H1 (cell line): ENCODE measurements around the gene ETFDH. TPM values are rescaled to one million over a fixed set of nuclear protein-coding genes. Genes with fewer than 3 reads are reported as not detected.

Experiments used
- CTCF ChIA-PET: fragments of 300-600 bp; sonication (Branson Sonifier 250); formaldehyde crosslinking; loops from one replicate; lab custom pipeline; 2021; ENCODE audit not compliant: partially characterized antibody; lab: Charles Lee
- POLR2A ChIA-PET: fragments of 300-600 bp; sonication (Branson Sonifier 250); formaldehyde crosslinking; loops from one replicate; lab custom pipeline; 2021; ENCODE audit warnings: inconsistent platforms; ENCODE audit not compliant: partially characterized antibody; lab: Charles Lee
- DNase-seq, 2 experiments: peaks; one replicate each; pipeline versions ENCODE4 v3.0.0 to v3.0.0-alpha.2; 2010 to 2022; ENCODE audit warnings: low spot score in 2 of 2, low read depth in 1 of 2, mixed read lengths in 1 of 2
- FAIRE-seq: peaks from 2 replicates; lab custom pipeline; 2011; peaks lifted over from hg19 to GRCh38; lab: Jason Lieb, UNC
- H2AFZ ChIP-seq: 2 replicates; pipeline ENCODE4 v1.8.1; 2012; ENCODE audit warnings: low read length, inconsistent platforms
- H2AK5ac ChIP-seq: 2 replicates; pipeline ENCODE4 v1.6.1; 2013; ENCODE audit warnings: low read depth, low read length
- H2BK120ac ChIP-seq: replicated peaks from 2 replicates; pipeline ENCODE3; 2013; ENCODE audit warnings: low read depth, low read length, inconsistent platforms
- H2BK12ac ChIP-seq: 2 replicates; pipeline ENCODE4 v1.6.1; 2013; ENCODE audit warnings: low read depth, low read length
- H2BK15ac ChIP-seq: 2 replicates; pipeline ENCODE4 v1.6.1; 2013; ENCODE audit warnings: low read length
- H2BK20ac ChIP-seq: 2 replicates; pipeline ENCODE4 v1.6.1; 2013; ENCODE audit warnings: low read length
- H2BK5ac ChIP-seq: 2 replicates; pipeline ENCODE4 v1.6.1; 2013; ENCODE audit warnings: low read depth, low read length
- H3K14ac ChIP-seq: 2 replicates; pipeline ENCODE4 v1.6.1; 2013; ENCODE audit warnings: inconsistent platforms; ENCODE audit not compliant: insufficient read length
- H3K18ac ChIP-seq: 2 replicates; pipeline ENCODE4 v1.6.1; 2013; ENCODE audit warnings: low read length; ENCODE audit errors: extremely low read depth
- H3K23ac ChIP-seq: 2 replicates; pipeline ENCODE4 v1.6.1; 2013; ENCODE audit warnings: inconsistent platforms; ENCODE audit not compliant: insufficient read length
- H3K23me2 ChIP-seq: 2 replicates; pipeline ENCODE4 v1.6.1; 2013; ENCODE audit warnings: low read depth, low read length
- H3K27ac ChIP-seq: 2 replicates; pipeline ENCODE4 v1.6.1; 2011; ENCODE audit warnings: low read depth, low read length, inconsistent platforms
- H3K27me3 ChIP-seq, 4 experiments: replicated peaks in 1 of 4; 1 replicate in 1 of 4; 2 replicates in 3 of 4; pipeline versions ENCODE4 v1.6.1 to v1.8.1; 2011 to 2013; ENCODE audit warnings: low read length in 3 of 4, mild to moderate bottlenecking in 3 of 4, inconsistent platforms in 2 of 4, mixed read lengths in 2 of 4, moderate library complexity in 1 of 4; ENCODE audit not compliant: control insufficient read depth in 3 of 4, insufficient read depth in 3 of 4; ENCODE audit errors: extremely low read depth in 1 of 4
- H3K36me3 ChIP-seq, 4 experiments: 2 replicates each; pipeline versions ENCODE4 v1.6.1 to v1.8.1; 2011 to 2013; ENCODE audit warnings: mild to moderate bottlenecking in 4 of 4, low read length in 3 of 4, moderate library complexity in 2 of 4, control low read depth in 1 of 4, inconsistent platforms in 1 of 4; ENCODE audit not compliant: insufficient read depth in 4 of 4, control insufficient read depth in 2 of 4
- H3K4ac ChIP-seq: replicated peaks from 2 replicates; pipeline ENCODE3; 2013; ENCODE audit warnings: low read length, low read depth, mixed read lengths, inconsistent platforms; ENCODE audit not compliant: insufficient read length
- H3K4me1 ChIP-seq, 4 experiments: replicated peaks in 1 of 4; 1 replicate in 1 of 4; 2 replicates in 3 of 4; pipeline versions ENCODE4 v1.6.1 to v1.8.1; 2011 to 2013; ENCODE audit warnings: low read length in 3 of 4, inconsistent platforms in 2 of 4, mixed read lengths in 1 of 4; ENCODE audit not compliant: insufficient read depth in 4 of 4, control insufficient read depth in 3 of 4
- H3K4me2 ChIP-seq, 2 experiments: 2 replicates each; pipeline versions ENCODE4 v1.6.1 to v1.8.1; 2011 to 2013; ENCODE audit warnings: low read depth in 2 of 2, low read length in 2 of 2, control low read depth in 1 of 2, inconsistent platforms in 1 of 2, mild to moderate bottlenecking in 1 of 2; ENCODE audit not compliant: insufficient read depth in 1 of 2
- H3K4me3 ChIP-seq, 4 experiments: fragments of 200-600, 300-600 bp in 1 of 4; sonication (generic), shearing (Covaris generic), sonication (Bioruptor Twin) in 1 of 4; 2 replicates each; pipeline versions ENCODE4 v1.5.1 to v1.8.1; 2011 to 2016; ENCODE audit warnings: low read length in 4 of 4, low read depth in 3 of 4, control low read depth in 2 of 4, inconsistent platforms in 2 of 4, mild to moderate bottlenecking in 2 of 4, mixed read lengths in 1 of 4, moderate library complexity in 1 of 4; ENCODE audit not compliant: insufficient read depth in 2 of 4; ENCODE audit errors: extremely low read depth in 1 of 4
- H3K56ac ChIP-seq: replicated peaks from 2 replicates; pipeline ENCODE3; 2013; ENCODE audit warnings: low read depth, mild to moderate bottlenecking, mixed read lengths, low read length, inconsistent platforms; ENCODE audit not compliant: insufficient read length
- H3K79me1 ChIP-seq: 2 replicates; pipeline ENCODE4 v1.6.1; 2013; ENCODE audit warnings: low read depth, low read length, control low read depth
- H3K79me2 ChIP-seq, 2 experiments: 2 replicates each; pipeline versions ENCODE4 v1.6.1 to v1.8.1; 2012 to 2013; ENCODE audit warnings: low read length in 2 of 2, mild to moderate bottlenecking in 2 of 2, inconsistent platforms in 1 of 2; ENCODE audit not compliant: insufficient read depth in 2 of 2, control insufficient read depth in 1 of 2
- H3K9ac ChIP-seq, 4 experiments: replicated peaks in 1 of 4; 1 replicate in 1 of 4; 2 replicates in 3 of 4; pipeline versions ENCODE4 v1.6.1 to v1.8.1; 2011 to 2013; ENCODE audit warnings: low read depth in 3 of 4, low read length in 3 of 4, control low read depth in 2 of 4, mild to moderate bottlenecking in 2 of 4, moderate library complexity in 2 of 4, inconsistent platforms in 1 of 4; ENCODE audit errors: extremely low read depth in 1 of 4
- H3K9me3 ChIP-seq, 2 experiments: 2 replicates each; pipeline versions ENCODE4 v1.6.1 to v1.8.1; 2012 to 2013; ENCODE audit warnings: mild to moderate bottlenecking in 2 of 2, moderate library complexity in 2 of 2, control low read depth in 1 of 2, inconsistent platforms in 1 of 2, low read depth in 1 of 2, low read length in 1 of 2, mixed read lengths in 1 of 2; ENCODE audit not compliant: insufficient read depth in 2 of 2
- H4K20me1 ChIP-seq, 2 experiments: replicated peaks in 1 of 2; 2 replicates each; pipeline versions ENCODE3 to v1.8.1; 2011 to 2013; ENCODE audit warnings: inconsistent platforms in 2 of 2, low read length in 2 of 2, mild to moderate bottlenecking in 1 of 2; ENCODE audit not compliant: insufficient read depth in 2 of 2, control insufficient read depth in 1 of 2
- H4K5ac ChIP-seq: 2 replicates; pipeline ENCODE4 v1.6.1; 2013; ENCODE audit warnings: low read length, low read depth, mixed read lengths, inconsistent platforms; ENCODE audit not compliant: insufficient read length
- H4K8ac ChIP-seq: 2 replicates; pipeline ENCODE4 v1.8.0; 2013; ENCODE audit warnings: mild to moderate bottlenecking, moderate library complexity, low read length, inconsistent platforms; ENCODE audit not compliant: insufficient read depth; ENCODE audit errors: extremely low read depth
- H4K91ac ChIP-seq: replicated peaks from 2 replicates; pipeline ENCODE3; 2013; ENCODE audit warnings: low read length, mixed read lengths, inconsistent platforms; ENCODE audit not compliant: insufficient read length
- BRCA1 ChIP-seq: IDR thresholded peaks from 2 replicates; pipeline ENCODE4 v1.6.1; 2012; ENCODE audit warnings: low read depth, low read length, improper control_type of control experiment
- CBX8 ChIP-seq: fragments of 300-800, 300-1000 bp; sonication (generic); IDR thresholded peaks from 2 replicates; pipeline ENCODE4 v1.7.1; 2016; ENCODE audit warnings: low read depth, low read length, borderline replicate concordance
- EZH2 ChIP-seq: fragments of 200-600 bp; sonication (generic); IDR thresholded peaks from 2 replicates; pipeline ENCODE4 v1.7.1; 2012; ENCODE audit warnings: low read depth, mild to moderate bottlenecking, moderate library complexity, low read length, inconsistent platforms; ENCODE audit not compliant: severe bottlenecking
- MAFK ChIP-seq: IDR thresholded peaks from 2 replicates; pipeline ENCODE4 v1.6.1; 2012; ENCODE audit warnings: low read depth, mild to moderate bottlenecking, improper control_type of control experiment, low read length
- NRF1 ChIP-seq: IDR thresholded peaks from 2 replicates; pipeline ENCODE4 v1.6.1; 2011; ENCODE audit warnings: mild to moderate bottlenecking, low read depth, low read length, improper control_type of control experiment
- POLR2A ChIP-seq, 2 experiments: IDR thresholded peaks; 1 replicate in 1 of 2; 2 replicates in 1 of 2; pipeline ENCODE4 v1.6.1; 2011; ENCODE audit warnings: low read depth in 2 of 2, low read length in 2 of 2, mild to moderate bottlenecking in 2 of 2; ENCODE audit errors: control extremely low read depth in 1 of 2
- RNF2 ChIP-seq: fragments of 200-900, 300-1000 bp; sonication (generic); IDR thresholded peaks from 2 replicates; pipeline ENCODE4 v1.7.1; 2016; ENCODE audit warnings: borderline replicate concordance, low read depth, mild to moderate bottlenecking, antibody characterized with exemption, low read length; ENCODE audit not compliant: poor library complexity, severe bottlenecking; ENCODE audit errors: missing control alignments
- SIRT6 ChIP-seq: IDR thresholded peaks from one replicate; pipeline ENCODE4 v1.7.1; 2012; ENCODE audit warnings: low read length, inconsistent platforms
- SIX5 ChIP-seq: IDR thresholded peaks from 2 replicates; pipeline ENCODE4 v1.6.1; 2011; ENCODE audit warnings: mild to moderate bottlenecking, low read depth, low read length
- SP1 ChIP-seq: IDR thresholded peaks from 2 replicates; pipeline ENCODE4 v1.6.1; 2011; ENCODE audit warnings: low read depth, low read length
- TAF7 ChIP-seq: optimal IDR thresholded peaks from 2 replicates; pipeline ENCODE3; 2011; ENCODE audit warnings: low read depth, mild to moderate bottlenecking, inconsistent platforms, low read length, moderate library complexity, borderline replicate concordance
- YY1 ChIP-seq: IDR thresholded peaks from 2 replicates; pipeline ENCODE4 v1.6.1; 2011; ENCODE audit warnings: low read depth, mild to moderate bottlenecking, low read length
- WGBS, 2 experiments: shearing (Covaris generic) in 1 of 2; methylation state at CpG; one replicate each; pipeline versions ENCODE4 v1.1.6 to v1.1.7; 2013 to 2015; ENCODE audit warnings: low lambda C conversion rate in 2 of 2, mixed read lengths in 2 of 2, inconsistent platforms in 1 of 2, low coverage in 1 of 2, missing lambda C conversion rate in 1 of 2; ENCODE audit not compliant: insufficient replicate concordance in 2 of 2, insufficient coverage in 1 of 2, insufficient read length in 1 of 2; ENCODE audit errors: extremely low coverage in 1 of 2, missing lambda C conversion rate in 1 of 2; 5-methylcytosine and 5-hydroxymethylcytosine counted together
- polyA plus RNA-seq, 7 experiments: library from polyadenylated mRNA; depleted of rRNA in 3 of 7; stranded (reverse) in 5 of 7; unstranded in 2 of 7; fragments of >200 nt in 5 of 7; fragments of 200-250 nt in 2 of 7; gene quantifications; 1 replicate in 5 of 7; 2 replicates in 1 of 7; 4 replicates in 1 of 7; pipeline versions ENCODE4 v1.2.1 to v1.2.3, GENCODE V29; 2011 to 2013; ENCODE audit warnings: missing spikeins in 2 of 7, mixed read lengths in 2 of 7
- total RNA-seq: library from RNA; stranded (reverse); fragmentation: NEBNext Ultra II Directional; extraction: Animal tissue kit (Norgen Biotek cat#: 25700); gene quantifications from 2 replicates; pipeline ENCODE4 v1.2.1, GENCODE V29; 2021
- TF ChIP-seq, protein P1 (sequence below): IDR thresholded peaks from 2 replicates; pipeline ENCODE4 v1.6.1; 2011; ENCODE audit warnings: low read depth, mild to moderate bottlenecking, low read length; ENCODE audit not compliant: insufficient read depth

The ETFDH gene
- total and polyA plus RNA-seq, 2 of the 8 experiments (the other 6 are each of a cell fraction or from before 2014, with no cell fraction given): 11.3 to 15.7 TPM

DNA sequence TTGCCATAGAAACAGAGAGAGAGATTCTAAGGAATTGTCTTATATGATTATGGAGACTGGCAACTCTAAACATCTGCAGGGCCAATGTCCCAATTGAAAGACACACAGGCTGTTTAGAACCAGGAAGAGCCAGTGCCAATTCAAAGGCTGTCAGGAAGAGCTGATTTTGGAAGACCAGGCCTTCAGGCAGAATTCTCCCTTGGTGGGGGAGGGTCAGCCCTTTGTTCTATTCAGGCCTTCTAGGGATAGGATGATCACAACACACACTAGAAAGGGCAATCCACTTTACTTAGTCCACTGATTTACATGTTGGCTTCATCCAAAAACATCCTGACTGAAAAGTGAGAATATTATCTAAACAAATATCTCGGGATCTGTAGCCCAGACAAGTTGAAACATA is 15.7 kb upstream of the ETFDH start:
- Histone ChIP-seq H3K4ac (no peak overlapping the region), H3K79me2 (no peaks in the 10 kb centered on the region), H4K8ac (no peak overlapping the region), H2BK5ac (no peak overlapping the region), H2BK12ac (no peak overlapping the region), H4K5ac (no peak overlapping the region), H2BK20ac (no peak overlapping the region), H3K4me2 (no peak overlapping the region), H3K27me3 (no peaks in the 10 kb centered on the region), H2AK5ac (no peak overlapping the region), H3K4me1 (peaks cover 0 to 2% (median 0%) of the 10 kb centered on the region in 4 experiments; a peak in 2 of 7 replicates), H3K56ac (no peak overlapping the region), H4K91ac (no peak overlapping the region), H2BK120ac (no peak overlapping the region), H3K9me3 (no peaks in the 10 kb centered on the region), H3K23me2 (no peaks in the 10 kb centered on the region; the same call in 1 of the 2 replicates), H3K79me1 (no peaks in the 10 kb centered on the region), H3K4me3 (no peak overlapping the region), H3K27ac (no peak overlapping the region), H2AFZ (no peak overlapping the region), H3K14ac (no peak overlapping the region), H3K23ac (no peak overlapping the region), H4K20me1 (no peaks in the 10 kb centered on the region), H3K18ac (no peak overlapping the region), H3K9ac (no peak overlapping the region), H3K36me3 (no peaks in the 10 kb centered on the region; a peak in 1 of 8 replicates), H2BK15ac (no peak overlapping the region)
- POLR2A ChIA-PET: interaction anchor here (1.6 kb wide), 1 partner anchor 10 kb away, joined by 6 read pairs; no protein-coding TSS in a partner anchor
- DNase-seq: no peak
- CTCF ChIA-PET: interaction anchor here (0.6 to 4.8 kb wide), 5 partner anchors 10 to 550 kb away, joined by 3 to 26 read pairs (median 5); no protein-coding TSS in a partner anchor
- 89% methylated on average over 1 of the region's 1 CpG; no CpG with 5 or more reads in 1 of the 2 experiments for WGBS, 2 experiments
- no peak for FAIRE-seq
- TF ChIP-seq TAF7 (no peak), EZH2 (no peak), BRCA1 (no peak), SIX5 (no peak), POLR2A (IDR thresholded peaks at IDR 0.05; ENCODE audit: control extremely low read depth in 1 of 2, low read depth in 2 of 2, low read length in 2 of 2) (no peak), MAFK (no peak), SIRT6 (no peak), YY1 (no peak), CBX8 (no peak), NRF1 (no peak), RNF2 (no peak), SP1 (no peak)
- TF ChIP-seq, protein P1, sequence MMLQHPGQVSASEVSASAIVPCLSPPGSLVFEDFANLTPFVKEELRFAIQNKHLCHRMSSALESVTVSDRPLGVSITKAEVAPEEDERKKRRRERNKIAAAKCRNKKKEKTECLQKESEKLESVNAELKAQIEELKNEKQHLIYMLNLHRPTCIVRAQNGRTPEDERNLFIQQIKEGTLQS: no peak
